Posterior vena cava (tissue), 2 donors: ENCODE data around the gene IRF4. TPM values are rescaled to one million over a fixed set of nuclear protein-coding genes. Genes with fewer than 3 reads are reported as not detected.
"Not testable (repeated sequence)": the region's sequence is repeated elsewhere in the genome, so short reads cannot be mapped to it uniquely, and the experiment has no call there.

Source experiments
- DNase-seq: peaks from one replicate; pipeline ENCODE4 v3.0.0-alpha.2; 2020; ENCODE audit warnings: low spot score
- intact Hi-C, 2 donors: fragments of 100-400 bp; cut with DNase I; formaldehyde crosslinking; loops; one replicate each; pipeline versions ENCODE4 v1.14.1 to v1.14.2; 2022 to 2023
- total RNA-seq, 2 donors: library from RNA; stranded (reverse); fragmentation: NEBNext Ultra II Directional; extraction: Animal tissue kit (Norgen Biotek cat#: 25700); gene quantifications; one replicate each; pipeline ENCODE4 v1.2.1, GENCODE V29; 2021
- donor health status: DM: yes; HTN: yes; CAD: no.
- donor health status: DM: yes; HTN: yes; CAD: no.

The IRF4 gene
- total RNA-seq, 2 donors from 2014 or later: 1.7 to 2.7 TPM

- no peak for DNase-seq
- intact Hi-C loops: no loop called here
Observed at GRCh38 chr6:363909-364308, 27.6 kb upstream of the IRF4 start.

GRCh38 chr6:364609-365540 lies 26.7 kb upstream of the IRF4 start:
- peak; percentile 81 for DNase-seq
- intact Hi-C loops: no loop called here

GRCh38 chr6:365835-366234 lies 25.7 kb upstream of the IRF4 start:
- intact Hi-C loops: no loop called here
- no peak for DNase-seq

GRCh38 chr6:366389-367297 lies 24.9 kb upstream of the IRF4 start:
- intact Hi-C loops: no loop called here
- DNase-seq: no peak

- intact Hi-C loops: no loop called here
- DNase-seq: no peak
Observed at GRCh38 chr6:367298-367794, 24.2 kb upstream of the IRF4 start.

- DNase-seq: no peak
- intact Hi-C loops: no loop called here
Observed at GRCh38 chr6:367891-368630, 23.5 kb upstream of the IRF4 start.

GRCh38 chr6:369559-370431 lies 21.8 kb upstream of the IRF4 start:
- intact Hi-C loops: no loop called here
- no peak for DNase-seq

- intact Hi-C loops: no loop called here
- no peak for DNase-seq
Observed at GRCh38 chr6:370555-370954, 21.0 kb upstream of the IRF4 start.

- peak; percentile 69 for DNase-seq
- intact Hi-C loops: not testable (repeated sequence)
Observed at GRCh38 chr6:371851-372250, 19.7 kb upstream of the IRF4 start.

GRCh38 chr6:372336-372911 lies 19.1 kb upstream of the IRF4 start:
- intact Hi-C loops: no loop called here

GRCh38 chr6:373031-373430 lies 18.5 kb upstream of the IRF4 start:
- no peak for DNase-seq
- intact Hi-C loops: no loop called here

More at GRCh38 chr6:372336-372911, 19.1 kb upstream of the IRF4 start:
- DNase-seq: peak; percentile 78

- DNase-seq: no peak
Observed at GRCh38 chr6:373773-374724, 17.5 kb upstream of the IRF4 start.

GRCh38 chr6:374956-375355 lies 16.6 kb upstream of the IRF4 start:
- no peak for DNase-seq
- intact Hi-C loops: no loop called here

More at GRCh38 chr6:373773-374724, 17.5 kb upstream of the IRF4 start:
- intact Hi-C loops: no loop called here

- no peak for DNase-seq
- intact Hi-C loops: no loop called here
Observed at GRCh38 chr6:376827-377640, 14.5 kb upstream of the IRF4 start.

GRCh38 chr6:377641-378020 lies 13.9 kb upstream of the IRF4 start:
- DNase-seq: not testable (repeated sequence)

More at GRCh38 chr6:377641-378020, 13.9 kb upstream of the IRF4 start:
- intact Hi-C loops: not testable (repeated sequence)
